B cell (primary cell): Measurements from ENCODE around the gene NECTIN1. TPM values are rescaled to one million over a fixed set of nuclear protein-coding genes. Genes with fewer than 3 reads are reported as not detected.

Experiments
- ATAC-seq: fragments of 200-7000 bp; cut with Tn5 transposase; one replicate; pipeline ENCODE4 v1.10.0; 2021; ENCODE audit warnings: low read depth, mild to moderate bottlenecking, moderate number of reproducible peaks, moderate library complexity
- CTCF ChIA-PET: fragments of 350-600 bp; sonication (Branson Sonifier 250); formaldehyde crosslinking; loops from one replicate; lab custom pipeline; 2021; ENCODE audit warnings: antibody characterized with exemption, inconsistent platforms; lab: Charles Lee
- POLR2A ChIA-PET: fragments of 350-600 bp; sonication (Branson Sonifier 250); formaldehyde crosslinking; loops from one replicate; lab custom pipeline; 2021; ENCODE audit warnings: antibody characterized with exemption; lab: Charles Lee
- DNase-seq: peaks from one replicate; pipeline ENCODE4 v3.0.0; 2013
- H2AFZ ChIP-seq: 2 replicates; pipeline ENCODE4 v1.6.1; 2012; ENCODE audit warnings: mild to moderate bottlenecking, low read depth, low read length; ENCODE audit not compliant: insufficient read depth, poor library complexity, severe bottlenecking
- H3K27ac ChIP-seq, 2 donors: 1 replicate in 1 of 2; 2 replicates in 1 of 2; pipeline ENCODE4 v1.5.1; 2012 to 2013; ENCODE audit warnings: low read length in 2 of 2, mild to moderate bottlenecking in 2 of 2, moderate library complexity in 1 of 2
- H3K27me3 ChIP-seq, 4 experiments: fragments of 200-600 bp in 1 of 4; sonication (generic) in 1 of 4; replicated peaks in 1 of 4; 1 replicate in 2 of 4; 2 replicates in 2 of 4; pipeline versions ENCODE4 v1.6.1 to v1.7.0; 2013 to 2016; ENCODE audit warnings: low read length in 3 of 4, mild to moderate bottlenecking in 2 of 4, mixed read lengths in 1 of 4, moderate library complexity in 1 of 4; ENCODE audit not compliant: insufficient read depth in 4 of 4, control insufficient read depth in 3 of 4; ENCODE audit errors: control extremely low read depth in 1 of 4
- H3K36me3 ChIP-seq, 2 experiments: replicated peaks in 1 of 2; 1 replicate in 1 of 2; 2 replicates in 1 of 2; pipeline versions ENCODE4 v1.6.1 to v1.7.1; 2013; ENCODE audit warnings: low read length in 1 of 2; ENCODE audit not compliant: insufficient read depth in 2 of 2, control insufficient read depth in 1 of 2; ENCODE audit errors: control extremely low read depth in 1 of 2, extremely low read depth in 1 of 2
- H3K4me1 ChIP-seq, 2 donors: fragments of 200-600 bp in 1 of 2; sonication (generic) in 1 of 2; 1 replicate in 1 of 2; 2 replicates in 1 of 2; pipeline versions ENCODE4 v1.5.1 to v1.6.1; 2013 to 2017; ENCODE audit warnings: low read length in 2 of 2; ENCODE audit not compliant: control insufficient read depth in 2 of 2, insufficient read depth in 2 of 2
- H3K4me2 ChIP-seq: replicated peaks from 2 replicates; pipeline ENCODE3; 2012; ENCODE audit warnings: mild to moderate bottlenecking, low read depth, low read length; ENCODE audit not compliant: poor library complexity, severe bottlenecking
- H3K4me3 ChIP-seq, 5 experiments: fragments of 200-600 bp in 1 of 5; sonication (generic) in 1 of 5; 1 replicate in 3 of 5; 2 replicates in 2 of 5; pipeline versions ENCODE4 v1.5.1 to v1.7.0; 2011 to 2016; ENCODE audit warnings: low read length in 4 of 5, mild to moderate bottlenecking in 4 of 5, low read depth in 2 of 5, control low read depth in 1 of 5, moderate library complexity in 1 of 5; ENCODE audit not compliant: insufficient read depth in 1 of 5; ENCODE audit errors: control extremely low read depth in 1 of 5, extremely low read depth in 1 of 5
- H3K79me2 ChIP-seq: fragments of 200-600 bp; sonication (generic); one replicate; pipeline ENCODE4 v1.6.0; 2016; ENCODE audit warnings: low read length; ENCODE audit not compliant: control insufficient read depth, insufficient read depth
- H3K9ac ChIP-seq: fragments of 200-600 bp; sonication (generic); 2 replicates; pipeline ENCODE4 v1.6.1; 2017; ENCODE audit warnings: mild to moderate bottlenecking, low read length, moderate library complexity
- H3K9me3 ChIP-seq, 3 donors: one replicate each; pipeline versions ENCODE4 v1.6.1 to v1.7.1; 2013; ENCODE audit warnings: low read length in 2 of 3; ENCODE audit not compliant: control insufficient read depth in 2 of 3, insufficient read depth in 1 of 3; ENCODE audit errors: control extremely low read depth in 1 of 3
- H4K20me1 ChIP-seq: 2 replicates; pipeline ENCODE4 v1.6.0; 2012; ENCODE audit warnings: mild to moderate bottlenecking, low read length; ENCODE audit not compliant: insufficient read depth, control insufficient read depth, poor library complexity, severe bottlenecking
- H3K27ac Mint-ChIP-seq: one replicate; pipeline ENCODE4 v1.8.0; 2021; ENCODE audit warnings: mixed read lengths
- H3K27me3 Mint-ChIP-seq: one replicate; pipeline ENCODE4 v1.8.0; 2021; ENCODE audit warnings: mixed read lengths
- H3K4me1 Mint-ChIP-seq: one replicate; pipeline ENCODE4 v1.8.0; 2021; ENCODE audit warnings: mixed read lengths
- H3K4me3 Mint-ChIP-seq: one replicate; pipeline ENCODE4 v1.8.0; 2021; ENCODE audit warnings: mixed read lengths
- H3K9me3 Mint-ChIP-seq: one replicate; pipeline ENCODE4 v1.8.0; 2022; ENCODE audit warnings: mixed read lengths; ENCODE audit not compliant: insufficient read depth
- CTCF ChIP-seq: fragments of 200-600 bp; IDR thresholded peaks from one replicate; pipeline ENCODE4 v1.8.0; 2022; ENCODE audit warnings: antibody characterized with exemption, mild to moderate bottlenecking
- EZH2 ChIP-seq: IDR thresholded peaks from 2 replicates; pipeline ENCODE4 v1.6.1; 2012; ENCODE audit warnings: borderline replicate concordance, low read depth, mild to moderate bottlenecking, moderate library complexity, low read length; ENCODE audit not compliant: insufficient read depth, poor library complexity, severe bottlenecking
- WGBS: methylation state at CpG from one replicate; pipeline ENCODE4 v1.1.5; 2013; ENCODE audit warnings: missing lambda C conversion rate; ENCODE audit not compliant: insufficient coverage; 5-methylcytosine and 5-hydroxymethylcytosine counted together
- intact Hi-C: fragments of 100-400 bp; cut with micrococcal nuclease; formaldehyde crosslinking; loops from one replicate; pipeline ENCODE4 v1.10.0; 2022
- polyA plus RNA-seq: library from polyadenylated mRNA; depleted of rRNA; stranded (reverse); fragments of >200 nt; gene quantifications from 2 replicates; pipeline ENCODE4 v1.2.3, GENCODE V29; 2012
- total RNA-seq, 2 donors: library from RNA; stranded (reverse); fragments of 120-200 nt in 1 of 2; gene quantifications; 1 replicate in 1 of 2; 2 replicates in 1 of 2; pipeline versions ENCODE4 v1.2.3 to v1.2.4, GENCODE V29; 2013 to 2022

Gene NECTIN1
- total and polyA plus RNA-seq, 2 donors (not counting 1 experiment from before 2014, with no cell fraction given): 2.1 to 3.9 TPM

- no peak overlapping the region for H3K27ac ChIP-seq
- no peak overlapping the region for H3K4me3 ChIP-seq
- Mint-ChIP-seq H3K4me3 (no peak overlapping the region), H3K27me3 (peaks cover 29% of the 10 kb centered on the region), H3K27ac (no peak overlapping the region), H3K9me3 (no peaks in the 10 kb centered on the region), H3K4me1 (no peaks in the 10 kb centered on the region)
- H3K9ac ChIP-seq: no peak overlapping the region
- CTCF ChIA-PET: no interaction called here
- H3K9me3 ChIP-seq: peaks cover 0 to 4% (median 0%) of the 10 kb centered on the region in 3 donors
- no peaks in the 10 kb centered on the region for H4K20me1 ChIP-seq
- intact Hi-C loops: no loop called here
- no peaks in the 10 kb centered on the region for H3K36me3 ChIP-seq
- no peaks in the 10 kb centered on the region for H3K27me3 ChIP-seq
- no peak overlapping the region for H3K4me2 ChIP-seq
- no peak overlapping the region for H2AFZ ChIP-seq
- ATAC-seq: no peak
- 84% methylated on average over 3 of the region's 5 CpGs for WGBS
- POLR2A ChIA-PET: no interaction called here
- no peaks in the 10 kb centered on the region for H3K79me2 ChIP-seq
- no peaks in the 10 kb centered on the region for H3K4me1 ChIP-seq
- TF ChIP-seq EZH2: no peak
- TF ChIP-seq CTCF: no peak
- no peak for DNase-seq
Measured at GRCh38 chr11:119776651-119777050, 47.7 kb upstream of the NECTIN1 start.

- Histone ChIP-seq H3K79me2 (no peaks in the 10 kb centered on the region), H3K4me1 (no peaks in the 10 kb centered on the region), H3K36me3 (no peaks in the 10 kb centered on the region), H3K27ac (no peak overlapping the region), H3K4me3 (no peak overlapping the region), H3K27me3 (no peaks in the 10 kb centered on the region), H2AFZ (no peak overlapping the region), H4K20me1 (no peaks in the 10 kb centered on the region), H3K4me2 (no peak overlapping the region), H3K9ac (no peak overlapping the region), H3K9me3 (peaks cover 0 to 4% (median 0%) of the 10 kb centered on the region in 3 donors)
- ChIA-PET CTCF (no interaction called here), POLR2A (no interaction called here)
- H3K4me3 Mint-ChIP-seq: no peak overlapping the region
- H3K27me3 Mint-ChIP-seq: peaks cover 33% of the 10 kb centered on the region
- intact Hi-C loops: no loop called here
- TF ChIP-seq EZH2 (no peak), CTCF (no peak)
- DNase-seq (no peak), ATAC-seq (no peak)
- H3K27ac Mint-ChIP-seq: no peak overlapping the region
- no peaks in the 10 kb centered on the region for H3K4me1 Mint-ChIP-seq
- 65% methylated on average over 2 of the region's 4 CpGs for WGBS
- no peaks in the 10 kb centered on the region for H3K9me3 Mint-ChIP-seq
Measured at GRCh38 chr11:119776031-119776636, 47.1 kb upstream of the NECTIN1 start.
